GM18508 (cell line): ENCODE data around the gene IRF9.

Experiments
- ATAC-seq: cut with Tn5 transposase; IDR thresholded peaks from one replicate; pipeline ENCODE4 v1.9.1; 2021; ENCODE audit warnings: moderate number of reproducible peaks; ENCODE audit not compliant: insufficient read depth, unreplicated experiment

IRF9 gene

GRCh38 chr14:24160850-24161804 lies at the start of gene IRF9:
Gene IRF9 (plus strand): TSS chr14:24161265. CDS start chr14:24162145, 880 bp downstream.
- peak; percentile 56 for ATAC-seq

GRCh38 chr14:24113379-24113800 lies 47.7 kb upstream of the IRF9 start:
- no peak for ATAC-seq

GRCh38 chr14:24113801-24114531 lies 47.1 kb upstream of the IRF9 start:
- ATAC-seq, result peak; percentile 9

- peak; percentile 79 for ATAC-seq
Observed at GRCh38 chr14:24114532-24115421, 46.3 kb upstream of the IRF9 start, which contains the start of the genes DCAF11 and NRL. Gene DCAF11 (plus strand): TSS chr14:24114777. CDS start chr14:24115595, 818 bp downstream. Gene NRL (minus strand): TSS chr14:24114949. CDS start chr14:24082848, 32,101 bp downstream.

- no peak for ATAC-seq
Observed at GRCh38 chr14:24115422-24116127, 45.5 kb upstream of the IRF9 start.

- ATAC-seq, result no peak
Observed at GRCh38 chr14:24116128-24116814, 44.8 kb upstream of the IRF9 start.

GRCh38 chr14:24117179-24117578 lies 43.9 kb upstream of the IRF9 start:
- ATAC-seq, result no peak

GRCh38 chr14:24119691-24120090 lies 41.4 kb upstream of the IRF9 start:
- no peak for ATAC-seq

GRCh38 chr14:24121210-24121609 lies 39.9 kb upstream of the IRF9 start:
- ATAC-seq, result no peak

GRCh38 chr14:24122416-24122815 lies 38.6 kb upstream of the IRF9 start:
- ATAC-seq, result no peak

GRCh38 chr14:24122898-24123297 lies 38.2 kb upstream of the IRF9 start:
- ATAC-seq, result no peak

- ATAC-seq, result no peak
Observed at GRCh38 chr14:24123424-24124417, 37.3 kb upstream of the IRF9 start.

GRCh38 chr14:24126939-24127338 lies 34.1 kb upstream of the IRF9 start:
- ATAC-seq, result no peak

GRCh38 chr14:24127673-24128072 lies 33.4 kb upstream of the IRF9 start:
- ATAC-seq, result no peak

- ATAC-seq, result no peak
Observed at GRCh38 chr14:24129410-24129998, 31.6 kb upstream of the IRF9 start.

- no peak for ATAC-seq
Observed at GRCh38 chr14:24130380-24130716, 30.7 kb upstream of the IRF9 start, which contains the start of gene FITM1. Gene FITM1 (plus strand): TSS chr14:24130659. CDS start chr14:24131564, 905 bp downstream.
